DOHH2 (cell line): ENCODE data around the gene GPX2.

Experiments
- H3F3A ChIP-seq: fragments of 200-600 bp; sonication (generic), shearing (Covaris generic); 2 replicates; pipeline ENCODE4 v1.6.0; 2016; ENCODE audit warnings: antibody characterized with exemption, mild to moderate bottlenecking; ENCODE audit not compliant: control insufficient read depth, insufficient read depth
- H3K27ac ChIP-seq: fragments of 200-600 bp; sonication (generic); 2 replicates; pipeline ENCODE4 v1.5.1; 2014; ENCODE audit warnings: low read depth, mild to moderate bottlenecking, low read length, moderate library complexity
- H3K27me3 ChIP-seq: fragments of 200-600 bp; sonication (generic); 2 replicates; pipeline ENCODE4 v1.6.1; 2014; ENCODE audit warnings: mild to moderate bottlenecking, low read length, mixed read lengths; ENCODE audit not compliant: control insufficient read depth
- H3K36me3 ChIP-seq: fragments of 200-600 bp; sonication (generic); 2 replicates; pipeline ENCODE4 v1.6.1; 2014; ENCODE audit warnings: mild to moderate bottlenecking, low read length, moderate library complexity, mixed read lengths; ENCODE audit not compliant: control insufficient read depth
- H3K4me1 ChIP-seq: fragments of 200-600 bp; sonication (generic); 2 replicates; pipeline ENCODE4 v1.6.1; 2014; ENCODE audit warnings: mild to moderate bottlenecking, low read length, mixed read lengths; ENCODE audit not compliant: control insufficient read depth
- H3K4me2 ChIP-seq: fragments of 200-600 bp; sonication (generic); 2 replicates; pipeline ENCODE4 v1.6.0; 2014; ENCODE audit warnings: mild to moderate bottlenecking, low read length, moderate library complexity
- H3K4me3 ChIP-seq: fragments of 200-600 bp; sonication (generic); 2 replicates; pipeline ENCODE4 v1.5.1; 2014; ENCODE audit warnings: mild to moderate bottlenecking, low read length, mixed read lengths
- H3K79me2 ChIP-seq: fragments of 200-600 bp; sonication (generic); 2 replicates; pipeline ENCODE4 v1.6.1; 2014; ENCODE audit warnings: mild to moderate bottlenecking, low read length, mixed read lengths; ENCODE audit not compliant: control insufficient read depth
- H3K9me2 ChIP-seq: fragments of 200-600 bp; sonication (generic); replicated peaks from 2 replicates; pipeline ENCODE4 v1.6.1; 2014; ENCODE audit warnings: mild to moderate bottlenecking, low read length, mixed read lengths; ENCODE audit not compliant: control insufficient read depth
- H3K9me3 ChIP-seq: fragments of 200-600 bp; sonication (generic); 2 replicates; pipeline ENCODE4 v1.6.1; 2014; ENCODE audit warnings: antibody characterized with exemption, low read length, mixed read lengths; ENCODE audit not compliant: control insufficient read depth, insufficient read depth
- H4K20me1 ChIP-seq: fragments of 200-600 bp; sonication (generic); 2 replicates; pipeline ENCODE4 v1.6.0; 2014; ENCODE audit warnings: low read depth, mild to moderate bottlenecking, antibody characterized with exemption, low read length, moderate library complexity; ENCODE audit not compliant: control insufficient read depth, insufficient read depth
- EZH2phosphoT487 ChIP-seq: fragments of 200-600 bp; sonication (generic); IDR thresholded peaks from 2 replicates; pipeline ENCODE4 v1.6.1; 2017; ENCODE audit warnings: borderline replicate concordance, mild to moderate bottlenecking, antibody characterized with exemption, low read length, moderate library complexity, mixed read lengths
- TF ChIP-seq, protein P1 (sequence below): fragments of 200-600 bp; sonication (generic); IDR thresholded peaks from one replicate; pipeline ENCODE4 v1.5.1; 2014; ENCODE audit warnings: antibody characterized with exemption, mild to moderate bottlenecking, low read depth, low read length; ENCODE audit not compliant: poor library complexity, severe bottlenecking

Gene GPX2

DNA sequence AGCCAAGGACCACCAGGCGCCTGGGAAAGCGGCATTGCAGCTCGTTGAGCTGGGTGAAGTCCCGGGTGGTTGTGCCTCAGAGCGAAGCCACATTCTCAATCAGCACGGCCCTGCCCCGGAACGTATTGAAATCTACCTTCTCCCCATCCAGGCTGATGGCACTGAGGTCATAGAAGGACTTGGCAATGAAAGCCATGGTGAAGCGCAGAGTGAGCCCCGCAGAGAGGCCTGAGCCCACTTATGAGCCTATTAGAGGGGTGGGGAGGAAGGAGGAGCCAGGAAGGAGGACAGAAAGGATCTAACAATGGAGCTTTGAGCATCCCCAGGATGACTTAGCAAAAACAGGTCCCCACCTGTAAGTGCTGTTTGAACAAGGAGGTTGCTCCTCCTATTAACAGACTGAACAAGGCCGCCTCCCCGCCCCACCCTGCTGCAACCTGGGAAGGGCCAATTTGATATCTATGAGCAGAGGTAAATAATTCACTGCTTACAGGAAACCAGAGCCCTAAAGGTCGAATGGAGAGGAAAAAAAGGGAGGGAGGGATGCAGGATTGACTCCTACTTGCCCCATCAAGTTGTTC, at the start of gene GPX2:
Gene GPX2 (minus strand): TSS at position 215 of the 581 bp plus-strand sequence. CDS start 19 bp downstream, at position 196.
- Histone ChIP-seq H3K4me2 (no peak within 1 kb of the TSS), H3K27ac (no peak within 1 kb of the TSS)

DNA sequence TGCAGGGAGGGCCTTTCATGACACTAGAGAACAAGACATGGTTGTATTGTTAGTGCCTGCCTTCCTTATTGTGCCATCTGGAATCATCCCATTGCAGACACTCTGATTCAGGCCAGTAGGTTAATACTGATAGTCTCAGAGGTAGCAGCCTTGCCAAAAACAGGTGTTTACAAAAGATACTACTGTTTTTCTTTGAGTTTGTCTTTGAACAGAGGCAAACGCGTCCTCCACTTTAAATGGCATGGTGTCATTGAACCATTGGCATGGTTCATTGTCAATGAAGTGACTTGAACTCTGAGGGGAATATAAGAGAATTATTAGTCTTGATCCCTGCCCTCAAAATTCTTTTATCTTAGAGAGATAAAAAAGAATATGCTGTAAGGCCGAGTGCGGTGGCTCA, 48.4 kb upstream of the GPX2 start:
- Histone ChIP-seq H3K9me3 (no peaks in the 10 kb centered on the region), H3K27ac (no peak overlapping the region), H3K36me3 (peaks cover 6% of the 10 kb centered on the region), H3K4me2 (no peak overlapping the region), H3K4me3 (no peak overlapping the region), H3K79me2 (peaks cover 46% of the 10 kb centered on the region), H3K4me1 (peaks cover 45% of the 10 kb centered on the region), H3K27me3 (peaks cover 5% of the 10 kb centered on the region), H4K20me1 (no peaks in the 10 kb centered on the region), H3F3A (0 out of 2 replicates have a peak, but pooled peaks cover 4% of the 10 kb centered on the region), H3K9me2 (no peaks in the 10 kb centered on the region)
- no peak for TF ChIP-seq EZH2phosphoT487
- TF ChIP-seq, protein P1, sequence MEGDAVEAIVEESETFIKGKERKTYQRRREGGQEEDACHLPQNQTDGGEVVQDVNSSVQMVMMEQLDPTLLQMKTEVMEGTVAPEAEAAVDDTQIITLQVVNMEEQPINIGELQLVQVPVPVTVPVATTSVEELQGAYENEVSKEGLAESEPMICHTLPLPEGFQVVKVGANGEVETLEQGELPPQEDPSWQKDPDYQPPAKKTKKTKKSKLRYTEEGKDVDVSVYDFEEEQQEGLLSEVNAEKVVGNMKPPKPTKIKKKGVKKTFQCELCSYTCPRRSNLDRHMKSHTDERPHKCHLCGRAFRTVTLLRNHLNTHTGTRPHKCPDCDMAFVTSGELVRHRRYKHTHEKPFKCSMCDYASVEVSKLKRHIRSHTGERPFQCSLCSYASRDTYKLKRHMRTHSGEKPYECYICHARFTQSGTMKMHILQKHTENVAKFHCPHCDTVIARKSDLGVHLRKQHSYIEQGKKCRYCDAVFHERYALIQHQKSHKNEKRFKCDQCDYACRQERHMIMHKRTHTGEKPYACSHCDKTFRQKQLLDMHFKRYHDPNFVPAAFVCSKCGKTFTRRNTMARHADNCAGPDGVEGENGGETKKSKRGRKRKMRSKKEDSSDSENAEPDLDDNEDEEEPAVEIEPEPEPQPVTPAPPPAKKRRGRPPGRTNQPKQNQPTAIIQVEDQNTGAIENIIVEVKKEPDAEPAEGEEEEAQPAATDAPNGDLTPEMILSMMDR: no peak

More for the DNA sequence above, at the start of gene GPX2:
- Histone ChIP-seq H3K79me2 (no peaks in the 10 kb centered on the region), H3K9me3 (no peaks in the 10 kb centered on the region), H3K27me3 (no peaks in the 10 kb centered on the region), H4K20me1 (0 out of 2 replicates have a peak, but pooled peaks cover 7% of the 10 kb centered on the region), H3K9me2 (no peaks in the 10 kb centered on the region), H3K4me1 (no peaks in the 10 kb centered on the region), H3K4me3 (no peak within 1 kb of the TSS), H3K36me3 (peaks cover 4% of the 10 kb centered on the region; the same call in 1 of the 2 replicates), H3F3A (no peaks in the 10 kb centered on the region)
- no peak for TF ChIP-seq EZH2phosphoT487
- TF ChIP-seq, protein P1: no peak

DNA sequence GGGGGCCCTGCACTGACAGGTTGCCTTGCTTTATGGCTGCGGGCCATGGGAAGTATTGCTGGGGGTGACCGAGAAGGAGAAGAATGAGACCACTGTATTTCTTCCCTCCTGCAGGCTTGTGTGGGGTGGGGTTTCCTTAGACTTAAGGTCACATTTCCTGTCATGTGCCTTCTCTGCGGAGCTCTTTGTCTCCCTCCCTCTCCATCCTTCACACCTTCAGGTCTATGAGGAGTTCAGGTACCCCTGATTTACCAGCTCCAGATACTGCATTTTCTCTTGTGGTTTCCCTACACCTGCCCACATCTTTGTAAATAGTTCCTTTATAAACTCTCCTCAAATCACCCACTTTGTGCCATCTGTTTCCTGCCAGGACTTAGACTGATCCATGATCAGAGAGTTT, 47.8 kb upstream of the GPX2 start:
- H3K4me2 ChIP-seq: no peak overlapping the region
- peaks cover 46% of the 10 kb centered on the region for H3K4me1 ChIP-seq
- H3F3A ChIP-seq: 0 out of 2 replicates have a peak, but pooled peaks cover 4% of the 10 kb centered on the region
- H3K4me3 ChIP-seq: no peak overlapping the region
- H3K27ac ChIP-seq: no peak overlapping the region
- TF ChIP-seq EZH2phosphoT487: no peak
- TF ChIP-seq, protein P1: no peak
- H3K9me2 ChIP-seq: no peaks in the 10 kb centered on the region
- peaks cover 6% of the 10 kb centered on the region for H3K36me3 ChIP-seq
- H3K27me3 ChIP-seq: peaks cover 9% of the 10 kb centered on the region
- no peaks in the 10 kb centered on the region for H4K20me1 ChIP-seq
- H3K9me3 ChIP-seq: no peaks in the 10 kb centered on the region
- H3K79me2 ChIP-seq: peaks cover 46% of the 10 kb centered on the region
